ENCODE measurements around the gene SCN5A.

SCN5A gene

DNA sequence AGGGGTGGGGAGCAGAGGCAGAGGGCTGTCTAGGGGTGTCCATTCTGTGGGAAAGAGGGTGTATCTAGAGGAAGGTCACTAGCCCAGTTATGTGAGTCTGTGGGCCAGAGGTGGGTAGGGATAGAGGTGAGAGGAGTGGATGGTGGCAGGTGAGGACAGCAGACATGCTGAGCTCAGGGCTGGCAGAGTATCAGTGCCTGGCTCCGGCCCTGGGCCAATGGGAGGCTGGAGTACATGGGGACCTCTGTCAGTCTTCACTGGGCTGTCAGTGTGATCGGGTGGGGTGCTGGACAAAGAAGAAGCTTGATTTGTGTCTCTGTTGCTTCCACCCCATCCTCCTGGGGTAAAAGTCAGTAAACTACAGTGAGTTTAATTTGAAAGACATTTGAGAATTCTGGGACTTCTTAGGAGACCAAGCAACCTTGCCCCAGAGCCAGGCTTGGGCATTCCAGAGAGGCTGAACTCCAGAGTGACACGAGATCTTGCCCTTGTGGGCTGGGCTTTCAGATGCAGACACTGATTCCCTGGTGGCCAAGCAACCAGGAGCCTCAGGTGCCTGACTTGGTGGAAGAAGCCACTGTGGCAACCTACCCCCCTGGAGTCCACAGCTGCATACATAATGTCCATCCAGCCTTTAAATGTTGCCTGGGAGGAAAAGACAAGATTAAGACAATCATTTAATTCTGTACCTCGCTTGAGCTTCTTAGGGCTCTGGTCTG lies 92.7 kb downstream of the SCN5A start:
- in situ Hi-C loops (cut with MboI; ENCODE audit: low sequenced_read_pairs, unreplicated experiment), result no loop called here
- no peak for DNase-seq (ENCODE audit: low spot score)
- no peak for TF ChIP-seq CTCF (IDR thresholded peaks at IDR 0.05; ENCODE audit: borderline replicate concordance, control extremely low read depth, extremely low read depth, insufficient read depth, missing control alignments)

DNA sequence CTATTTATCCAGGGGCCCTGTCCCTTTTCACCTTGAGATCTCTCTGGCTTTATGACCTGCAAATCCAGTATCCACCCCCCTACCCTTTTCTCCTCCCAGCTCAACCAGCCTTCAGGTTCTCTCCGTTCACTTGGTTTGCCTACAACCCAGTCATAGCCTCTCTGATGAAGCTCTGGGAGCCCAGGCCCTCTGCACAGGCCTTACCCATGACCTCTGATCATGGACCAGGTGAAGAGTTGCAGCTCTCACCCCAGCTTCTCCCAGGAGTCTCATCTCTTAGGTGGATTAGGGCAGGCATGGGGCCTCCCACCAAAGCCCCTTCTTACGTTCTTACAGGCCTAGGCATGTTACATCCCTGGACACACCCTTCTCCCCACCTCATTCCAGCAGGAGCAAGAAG lies 93.6 kb downstream of the SCN5A start:
- in situ Hi-C loops (cut with MboI; ENCODE audit: low sequenced_read_pairs, unreplicated experiment), result no loop called here
- no peak for DNase-seq (ENCODE audit: low spot score)
- no peak for TF ChIP-seq CTCF (IDR thresholded peaks at IDR 0.05; ENCODE audit: borderline replicate concordance, control extremely low read depth, extremely low read depth, insufficient read depth, missing control alignments)

GRCh38 chr3:38555149-38555840 lies 94.2 kb downstream of the SCN5A start:
- in situ Hi-C loops (cut with MboI; ENCODE audit: low sequenced_read_pairs, unreplicated experiment), result no loop called here
- TF ChIP-seq CTCF (IDR thresholded peaks at IDR 0.05; ENCODE audit: borderline replicate concordance, control extremely low read depth, extremely low read depth, insufficient read depth, missing control alignments), result no peak
- DNase-seq (ENCODE audit: low spot score), result no peak

- in situ Hi-C loops (cut with MboI; ENCODE audit: low sequenced_read_pairs, unreplicated experiment), result no loop called here
- no peak for TF ChIP-seq CTCF (IDR thresholded peaks at IDR 0.05; ENCODE audit: borderline replicate concordance, control extremely low read depth, extremely low read depth, insufficient read depth, missing control alignments)
- DNase-seq (ENCODE audit: low spot score), result no peak
These were observed 95.2 kb downstream of the SCN5A start for GRCh38 chr3:38554127-38554827.

DNA sequence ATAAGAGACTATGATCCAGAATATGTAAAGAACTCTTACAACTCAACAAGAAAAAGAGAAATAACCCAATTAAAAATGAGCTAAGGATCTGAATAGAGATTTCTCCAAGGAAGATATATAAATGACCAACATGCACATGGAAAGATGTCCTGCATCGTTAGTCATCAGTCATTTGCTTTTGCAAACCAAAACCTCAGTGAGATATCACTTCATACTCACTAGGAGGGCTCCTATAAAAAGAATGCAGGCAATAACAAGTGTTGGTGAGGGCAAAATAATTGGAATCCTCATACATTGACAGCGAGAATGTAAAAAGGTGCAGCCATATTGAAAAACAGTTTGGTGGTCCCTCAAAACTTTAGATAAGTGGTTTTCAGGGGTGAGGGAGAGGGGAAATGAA lies 96.4 kb downstream of the SCN5A start:
- no peak for DNase-seq (ENCODE audit: low spot score)
- no peak for TF ChIP-seq CTCF (IDR thresholded peaks at IDR 0.05; ENCODE audit: borderline replicate concordance, control extremely low read depth, extremely low read depth, insufficient read depth, missing control alignments)
- in situ Hi-C loops (cut with MboI; ENCODE audit: low sequenced_read_pairs, unreplicated experiment), result no loop called here

- in situ Hi-C loops (cut with MboI; ENCODE audit: low sequenced_read_pairs, unreplicated experiment), result no loop called here
- no peak for DNase-seq (ENCODE audit: low spot score)
- no peak for TF ChIP-seq CTCF (IDR thresholded peaks at IDR 0.05; ENCODE audit: borderline replicate concordance, control extremely low read depth, extremely low read depth, insufficient read depth, missing control alignments)
These were observed 97.1 kb downstream of the SCN5A start for GRCh38 chr3:38552364-38552763.

All from GM13976 (cell line).